ENCODE results near the gene SLC38A9.

The SLC38A9 gene

GRCh38 chr5:55604611-55605067, 107.5 kb downstream of the SLC38A9 start:
- Histone ChIP-seq H3K27ac (ENCODE audit: low read depth, low read length) (no peak overlapping the region), H3K9ac (ENCODE audit: low read depth in 1 of 2, low read length in 2 of 2) (no peak overlapping the region), H3K27me3 (ENCODE audit: control insufficient read depth in 1 of 2, insufficient read depth in 2 of 2, low read length in 2 of 2) (no peaks in the 10 kb centered on the region), H3K4me3 (ENCODE audit: low read depth in 1 of 2, low read length in 2 of 2) (no peak overlapping the region), H3K36me3 (ENCODE audit: control insufficient read depth in 1 of 2, insufficient read depth in 2 of 2, low read length in 2 of 2) (no peaks in the 10 kb centered on the region), H3K4me1 (ENCODE audit: control insufficient read depth in 1 of 2, insufficient read depth in 2 of 2, low read length in 2 of 2) (peaks cover 12 to 18% of the 10 kb centered on the region in 2 donors), H3K9me3 (ENCODE audit: control insufficient read depth in 1 of 2, low read length in 2 of 2) (no peaks in the 10 kb centered on the region)

DNA sequence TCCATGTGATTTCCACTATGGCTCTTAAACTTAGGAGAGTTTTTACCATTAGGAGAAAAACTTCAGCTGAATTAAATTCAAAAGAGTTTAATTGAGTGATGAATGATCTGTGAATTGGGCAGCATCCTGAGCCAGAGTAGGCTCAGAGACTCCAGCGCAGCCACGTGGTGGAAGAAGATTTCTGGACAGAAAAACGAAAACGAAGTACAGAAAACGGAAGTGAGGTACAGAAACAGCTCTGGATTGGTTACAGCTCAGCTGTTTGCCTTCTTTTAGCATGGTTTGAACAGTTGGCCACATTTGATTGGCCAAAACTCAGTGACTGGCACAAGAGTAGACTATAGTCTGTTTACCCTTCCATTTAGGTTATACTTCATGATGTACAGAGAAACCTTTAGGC, 108.2 kb downstream of the SLC38A9 start:
- Histone ChIP-seq H3K27me3 (ENCODE audit: control insufficient read depth in 1 of 2, insufficient read depth in 2 of 2, low read length in 2 of 2) (no peaks in the 10 kb centered on the region), H3K4me1 (ENCODE audit: control insufficient read depth in 1 of 2, insufficient read depth in 2 of 2, low read length in 2 of 2) (peaks cover 12 to 18% of the 10 kb centered on the region in 2 donors), H3K9me3 (ENCODE audit: control insufficient read depth in 1 of 2, low read length in 2 of 2) (no peaks in the 10 kb centered on the region), H3K27ac (ENCODE audit: low read depth, low read length) (no peak overlapping the region), H3K4me3 (ENCODE audit: low read depth in 1 of 2, low read length in 2 of 2) (no peak overlapping the region), H3K9ac (ENCODE audit: low read depth in 1 of 2, low read length in 2 of 2) (no peak overlapping the region), H3K36me3 (ENCODE audit: control insufficient read depth in 1 of 2, insufficient read depth in 2 of 2, low read length in 2 of 2) (no peaks in the 10 kb centered on the region)

DNA sequence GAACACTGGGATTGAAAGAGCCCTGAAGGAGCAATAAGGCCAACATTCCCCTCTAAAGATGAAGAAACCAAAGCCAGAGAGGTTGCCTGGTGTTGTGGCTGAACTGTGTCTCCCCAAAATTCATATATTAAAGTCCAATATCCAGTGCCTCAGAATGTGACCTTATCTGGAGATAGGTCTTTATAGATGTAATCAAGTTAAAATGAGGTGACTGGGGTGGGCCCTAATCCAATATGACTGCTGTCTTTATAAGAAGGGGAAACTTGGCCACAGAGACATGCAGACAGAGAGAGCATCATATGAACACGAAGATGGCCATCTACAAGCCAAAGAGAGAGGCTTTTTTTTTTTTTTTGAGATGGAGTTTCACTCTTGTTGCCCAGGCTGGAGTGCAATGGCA, 110.5 kb downstream of the SLC38A9 start:
- Histone ChIP-seq H3K4me3 (ENCODE audit: low read depth in 1 of 2, low read length in 2 of 2) (peak overlapping the region in 1 of 2 donors; percentile 33), H3K27ac (ENCODE audit: low read depth, low read length) (peak overlapping the region; percentile 58), H3K27me3 (ENCODE audit: control insufficient read depth in 1 of 2, insufficient read depth in 2 of 2, low read length in 2 of 2) (no peaks in the 10 kb centered on the region), H3K4me1 (ENCODE audit: control insufficient read depth in 1 of 2, insufficient read depth in 2 of 2, low read length in 2 of 2) (peaks cover 22 to 30% of the 10 kb centered on the region in 2 donors), H3K9me3 (ENCODE audit: control insufficient read depth in 1 of 2, low read length in 2 of 2) (no peaks in the 10 kb centered on the region), H3K36me3 (ENCODE audit: control insufficient read depth in 1 of 2, insufficient read depth in 2 of 2, low read length in 2 of 2) (no peaks in the 10 kb centered on the region), H3K9ac (ENCODE audit: low read depth in 1 of 2, low read length in 2 of 2) (peak overlapping the region in 1 of 2 donors; percentile 6)

- H3K9ac ChIP-seq (ENCODE audit: low read depth in 1 of 2, low read length in 2 of 2), result peak overlapping the region in 1 of 2 donors; percentile 6
- peak overlapping the region in 1 of 2 donors; percentile 33 for H3K4me3 ChIP-seq (ENCODE audit: low read depth in 1 of 2, low read length in 2 of 2)
- H3K4me1 ChIP-seq (ENCODE audit: control insufficient read depth in 1 of 2, insufficient read depth in 2 of 2, low read length in 2 of 2), result peaks cover 22 to 30% of the 10 kb centered on the region in 2 donors
These were observed 110.9 kb downstream of the SLC38A9 start for GRCh38 chr5:55601204-55601618.

DNA sequence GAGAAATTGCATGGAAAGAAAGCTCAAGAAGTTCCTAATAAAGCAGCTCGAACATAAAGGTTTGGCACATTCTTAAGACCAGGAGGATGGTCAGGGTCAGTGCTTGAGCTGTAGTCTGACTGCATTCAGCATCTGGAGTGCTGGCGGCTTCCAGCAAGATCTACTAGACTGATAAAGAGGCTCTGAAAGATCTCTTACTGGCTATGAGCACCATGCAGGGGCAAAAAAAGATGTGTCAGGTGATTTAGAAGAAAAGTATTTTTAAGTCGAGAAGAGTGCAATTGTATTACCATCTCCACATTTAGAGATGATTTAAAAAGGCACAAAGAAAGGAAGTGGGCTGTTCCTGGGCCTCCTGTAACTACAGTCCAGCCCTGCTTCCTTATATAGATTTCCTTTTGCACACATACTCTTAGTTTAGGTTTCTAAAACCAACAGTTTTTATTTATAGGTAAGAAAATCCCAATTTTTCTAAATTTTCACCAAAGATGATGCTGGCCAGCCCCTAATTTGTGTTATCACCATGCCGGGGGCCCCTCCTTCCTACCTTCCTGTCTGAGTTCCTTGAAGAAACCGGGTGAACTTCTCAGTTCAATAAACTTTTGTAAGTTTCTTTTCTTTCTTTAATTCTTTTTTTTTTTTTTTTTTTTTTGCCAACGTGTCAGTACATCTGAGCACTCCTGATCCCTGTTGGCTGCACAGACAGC, 111.5 kb downstream of the SLC38A9 start:
- H3K9ac ChIP-seq (ENCODE audit: low read depth in 1 of 2, low read length in 2 of 2), result peak overlapping the region in 1 of 2 donors; percentile 6
- H3K27me3 ChIP-seq (ENCODE audit: control insufficient read depth in 1 of 2, insufficient read depth in 2 of 2, low read length in 2 of 2), result no peaks in the 10 kb centered on the region
- peaks cover 22 to 30% of the 10 kb centered on the region in 2 donors for H3K4me1 ChIP-seq (ENCODE audit: control insufficient read depth in 1 of 2, insufficient read depth in 2 of 2, low read length in 2 of 2)
- H3K4me3 ChIP-seq (ENCODE audit: low read depth in 1 of 2, low read length in 2 of 2), result peak overlapping the region in 1 of 2 donors; percentile 33
- H3K9me3 ChIP-seq (ENCODE audit: control insufficient read depth in 1 of 2, low read length in 2 of 2), result no peaks in the 10 kb centered on the region
- H3K27ac ChIP-seq (ENCODE audit: low read depth, low read length), result peak overlapping the region; percentile 24
- no peaks in the 10 kb centered on the region for H3K36me3 ChIP-seq (ENCODE audit: control insufficient read depth in 1 of 2, insufficient read depth in 2 of 2, low read length in 2 of 2)

More at GRCh38 chr5:55601204-55601618, 110.9 kb downstream of the SLC38A9 start:
- no peaks in the 10 kb centered on the region for H3K36me3 ChIP-seq (ENCODE audit: control insufficient read depth in 1 of 2, insufficient read depth in 2 of 2, low read length in 2 of 2)
- no peaks in the 10 kb centered on the region for H3K27me3 ChIP-seq (ENCODE audit: control insufficient read depth in 1 of 2, insufficient read depth in 2 of 2, low read length in 2 of 2)
- H3K27ac ChIP-seq (ENCODE audit: low read depth, low read length), result peak overlapping the region; percentile 58
- H3K9me3 ChIP-seq (ENCODE audit: control insufficient read depth in 1 of 2, low read length in 2 of 2), result no peaks in the 10 kb centered on the region

DNA sequence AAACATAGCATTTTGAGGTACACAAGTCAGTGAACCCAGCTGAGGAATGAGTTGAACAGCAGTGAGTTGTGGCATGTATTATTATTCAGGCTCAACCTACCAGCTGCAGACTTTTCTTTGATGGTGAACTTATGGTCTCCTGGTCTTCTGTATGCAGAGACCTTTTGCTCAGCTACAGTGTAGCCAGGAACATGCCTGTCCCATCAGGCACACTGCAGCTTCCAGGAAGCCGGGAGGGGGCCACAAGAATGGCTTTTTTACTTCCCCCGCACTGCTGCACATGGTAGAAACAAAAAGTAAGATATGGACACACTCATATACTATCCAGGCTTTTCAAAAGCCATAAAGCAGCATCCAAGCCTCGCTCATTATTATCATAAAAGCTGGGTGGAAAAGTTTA, 112.0 kb downstream of the SLC38A9 start:
- no peak overlapping the region for H3K4me3 ChIP-seq (ENCODE audit: low read depth in 1 of 2, low read length in 2 of 2)
- H3K9ac ChIP-seq (ENCODE audit: low read depth in 1 of 2, low read length in 2 of 2), result no peak overlapping the region
- H3K4me1 ChIP-seq (ENCODE audit: control insufficient read depth in 1 of 2, insufficient read depth in 2 of 2, low read length in 2 of 2), result peaks cover 22 to 30% of the 10 kb centered on the region in 2 donors
- H3K9me3 ChIP-seq (ENCODE audit: control insufficient read depth in 1 of 2, low read length in 2 of 2), result no peaks in the 10 kb centered on the region
- H3K36me3 ChIP-seq (ENCODE audit: control insufficient read depth in 1 of 2, insufficient read depth in 2 of 2, low read length in 2 of 2), result no peaks in the 10 kb centered on the region
- no peaks in the 10 kb centered on the region for H3K27me3 ChIP-seq (ENCODE audit: control insufficient read depth in 1 of 2, insufficient read depth in 2 of 2, low read length in 2 of 2)
- H3K27ac ChIP-seq (ENCODE audit: low read depth, low read length), result no peak overlapping the region

DNA sequence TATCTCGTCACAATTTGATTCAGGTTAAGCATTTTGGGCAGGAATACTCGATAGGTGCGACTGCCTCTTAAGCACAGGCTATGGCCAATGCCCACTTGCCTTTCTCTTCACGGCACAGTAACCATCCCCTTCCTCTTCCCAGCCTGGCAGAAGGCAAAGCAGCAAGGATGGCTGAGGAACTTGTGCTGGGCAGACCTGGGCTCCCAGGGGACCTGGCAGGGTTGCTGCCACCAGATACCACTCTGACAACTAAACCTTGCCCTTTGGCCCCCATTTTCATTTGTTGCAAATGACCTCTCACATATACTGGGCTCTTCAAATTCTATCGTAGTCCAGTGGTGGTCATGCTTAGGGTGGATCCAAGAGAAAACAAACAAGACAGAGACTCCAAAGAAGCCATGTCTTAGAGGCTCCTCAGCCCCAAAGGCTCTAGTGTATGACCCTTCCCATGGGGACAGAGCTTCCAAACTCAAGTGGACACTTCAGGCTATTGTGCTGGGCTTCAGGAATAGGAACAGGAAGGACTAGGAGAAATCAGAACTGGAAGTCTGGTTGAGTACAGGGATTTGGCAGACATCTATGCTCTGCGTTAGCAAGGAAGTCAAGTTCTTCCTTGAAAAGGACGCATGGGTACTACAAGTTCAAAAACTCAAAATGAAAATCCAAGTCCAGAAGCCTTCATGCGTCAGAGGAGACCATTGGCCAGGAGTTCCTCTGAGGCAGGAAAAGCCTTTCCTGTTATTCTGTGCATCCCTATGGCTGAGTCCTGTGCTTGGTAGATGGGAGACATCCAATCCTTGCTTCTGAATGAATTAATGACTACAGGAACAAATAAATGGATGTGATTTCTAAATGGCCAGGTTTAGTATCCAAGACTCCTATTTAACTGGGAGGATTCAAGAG, 112.7 kb downstream of the SLC38A9 start:
- H3K9me3 ChIP-seq (ENCODE audit: control insufficient read depth in 1 of 2, low read length in 2 of 2), result no peaks in the 10 kb centered on the region
- no peaks in the 10 kb centered on the region for H3K36me3 ChIP-seq (ENCODE audit: control insufficient read depth in 1 of 2, insufficient read depth in 2 of 2, low read length in 2 of 2)
- H3K4me1 ChIP-seq (ENCODE audit: control insufficient read depth in 1 of 2, insufficient read depth in 2 of 2, low read length in 2 of 2), result peaks cover 22 to 30% of the 10 kb centered on the region in 2 donors
- H3K9ac ChIP-seq (ENCODE audit: low read depth in 1 of 2, low read length in 2 of 2), result no peak overlapping the region
- no peak overlapping the region for H3K4me3 ChIP-seq (ENCODE audit: low read depth in 1 of 2, low read length in 2 of 2)
- no peaks in the 10 kb centered on the region for H3K27me3 ChIP-seq (ENCODE audit: control insufficient read depth in 1 of 2, insufficient read depth in 2 of 2, low read length in 2 of 2)
- peak overlapping the region; percentile 12 for H3K27ac ChIP-seq (ENCODE audit: low read depth, low read length)

- Histone ChIP-seq H3K27me3 (ENCODE audit: control insufficient read depth in 1 of 2, insufficient read depth in 2 of 2, low read length in 2 of 2) (no peaks in the 10 kb centered on the region), H3K27ac (ENCODE audit: low read depth, low read length) (peak overlapping the region; percentile 53), H3K9me3 (ENCODE audit: control insufficient read depth in 1 of 2, low read length in 2 of 2) (no peaks in the 10 kb centered on the region), H3K4me3 (ENCODE audit: low read depth in 1 of 2, low read length in 2 of 2) (no peak overlapping the region), H3K4me1 (ENCODE audit: control insufficient read depth in 1 of 2, insufficient read depth in 2 of 2, low read length in 2 of 2) (peaks cover 22 to 30% of the 10 kb centered on the region in 2 donors), H3K36me3 (ENCODE audit: control insufficient read depth in 1 of 2, insufficient read depth in 2 of 2, low read length in 2 of 2) (no peaks in the 10 kb centered on the region), H3K9ac (ENCODE audit: low read depth in 1 of 2, low read length in 2 of 2) (peak overlapping the region in 1 of 2 donors; percentile 11)
These were observed 114.8 kb downstream of the SLC38A9 start for GRCh38 chr5:55597014-55597981.

- no peak overlapping the region for H3K4me3 ChIP-seq (ENCODE audit: low read depth in 1 of 2, low read length in 2 of 2)
- H3K9me3 ChIP-seq (ENCODE audit: control insufficient read depth in 1 of 2, low read length in 2 of 2), result no peaks in the 10 kb centered on the region
- no peak overlapping the region for H3K9ac ChIP-seq (ENCODE audit: low read depth in 1 of 2, low read length in 2 of 2)
- no peaks in the 10 kb centered on the region for H3K27me3 ChIP-seq (ENCODE audit: control insufficient read depth in 1 of 2, insufficient read depth in 2 of 2, low read length in 2 of 2)
- H3K36me3 ChIP-seq (ENCODE audit: control insufficient read depth in 1 of 2, insufficient read depth in 2 of 2, low read length in 2 of 2), result no peaks in the 10 kb centered on the region
- no peak overlapping the region for H3K27ac ChIP-seq (ENCODE audit: low read depth, low read length)
- peaks cover 10 to 12% of the 10 kb centered on the region in 2 donors for H3K4me1 ChIP-seq (ENCODE audit: control insufficient read depth in 1 of 2, insufficient read depth in 2 of 2, low read length in 2 of 2)
These were observed 117.5 kb downstream of the SLC38A9 start for GRCh38 chr5:55594671-55595070.
